Embryonic facial prominence (tissue), 1 donor: ENCODE results near the gene DICER1.
"Not testable (repeated sequence)": the region's sequence is repeated elsewhere in the genome, so short reads cannot be mapped to it uniquely, and the experiment has no call there.

Experiments used
- DNase-seq: peaks from one replicate; pipeline ENCODE4 v3.0.0-alpha.2; 2016; ENCODE audit errors: extremely low spot score

Gene DICER1

GRCh38 chr14:95150910-95151309, 6.4 kb downstream of the DICER1 start:
- no peak for DNase-seq

- no peak for DNase-seq
Observed at GRCh38 chr14:95149441-95149840, 7.9 kb downstream of the DICER1 start.

- no peak for DNase-seq
Observed at GRCh38 chr14:95147597-95147996, 9.7 kb downstream of the DICER1 start.

GRCh38 chr14:95146079-95146771, 11.1 kb downstream of the DICER1 start:
- DNase-seq, result no peak

- DNase-seq, result no peak
Observed at GRCh38 chr14:95144849-95145248, 12.5 kb downstream of the DICER1 start.

GRCh38 chr14:95143808-95144620, 13.3 kb downstream of the DICER1 start:
- no peak for DNase-seq

- no peak for DNase-seq
Observed at GRCh38 chr14:95142208-95142607, 15.1 kb downstream of the DICER1 start.

GRCh38 chr14:95141684-95142083, 15.6 kb downstream of the DICER1 start:
- DNase-seq, result no peak

GRCh38 chr14:95140060-95140858, 17.1 kb downstream of the DICER1 start:
- no peak for DNase-seq

GRCh38 chr14:95138876-95139275, 18.5 kb downstream of the DICER1 start:
- DNase-seq, result no peak

GRCh38 chr14:95138455-95138854, 18.9 kb downstream of the DICER1 start:
- DNase-seq, result not testable (repeated sequence)

- DNase-seq, result no peak
Observed at GRCh38 chr14:95137804-95138167, 19.5 kb downstream of the DICER1 start.

- no peak for DNase-seq
Observed at GRCh38 chr14:95137164-95137803, 20.0 kb downstream of the DICER1 start.

- DNase-seq, result no peak
Observed at GRCh38 chr14:95136631-95137030, 20.7 kb downstream of the DICER1 start.

- DNase-seq, result no peak
Observed at GRCh38 chr14:95134304-95134933, 22.9 kb downstream of the DICER1 start.

- no peak for DNase-seq
Observed at GRCh38 chr14:95133282-95133681, 24.0 kb downstream of the DICER1 start.

GRCh38 chr14:95132760-95133159, 24.6 kb downstream of the DICER1 start:
- DNase-seq, result no peak

- DNase-seq, result no peak
Observed at GRCh38 chr14:95130549-95130948, 26.8 kb downstream of the DICER1 start.

GRCh38 chr14:95128140-95128539, 29.2 kb downstream of the DICER1 start:
- DNase-seq, result no peak

GRCh38 chr14:95127531-95127911, 29.8 kb downstream of the DICER1 start:
- no peak for DNase-seq

- no peak for DNase-seq
Observed at GRCh38 chr14:95126906-95127530, 30.3 kb downstream of the DICER1 start.
